Measurements from ENCODE around the gene UST.

- no peak for TF ChIP-seq ZNF274 (IDR thresholded peaks at IDR 0.05; ENCODE audit: low read depth, low read length)
- no peak for TF ChIP-seq SUZ12 (IDR thresholded peaks at IDR 0.05; ENCODE audit: extremely low read depth, insufficient read depth, insufficient read length)
- no peak for TF ChIP-seq YY1 (IDR thresholded peaks at IDR 0.05; ENCODE audit: insufficient read depth, insufficient read length)
Observed at GRCh38 chr6:149071997-149072396, 325.2 kb downstream of the UST start.

Measured in NT2/D1 (cell line).